OCI-LY7 (cell line): ENCODE measurements around the gene NAV3. TPM values are rescaled to one million over a fixed set of nuclear protein-coding genes. Genes with fewer than 3 reads are reported as not detected.

Experiments
- BruUV-seq: library from RNA; stranded (reverse); fragments of 400-500 nt; replicated peaks from 2 replicates; lab custom pipeline; 2021; lab: Mats Ljungman, UMichigan
- CTCF ChIA-PET: fragments of 300-600 bp; sonication (Branson Sonifier 250); formaldehyde crosslinking; loops from one replicate; lab custom pipeline; 2022; ENCODE audit warnings: antibody characterized with exemption; ENCODE audit not compliant: unreplicated experiment; lab: Charles Lee
- POLR2A ChIA-PET: fragments of 300-600 bp; sonication (Branson Sonifier 250); formaldehyde crosslinking; loops from one replicate; lab custom pipeline; 2022; ENCODE audit warnings: antibody characterized with exemption; lab: Charles Lee
- DNase-seq: peaks from one replicate; pipeline ENCODE4 v3.0.0-alpha.2; 2015; ENCODE audit warnings: low spot score
- H2AFZ ChIP-seq: fragments of 200-600 bp; sonication (generic), shearing (Covaris generic); 2 replicates; pipeline ENCODE4 v1.6.1; 2014; ENCODE audit warnings: mild to moderate bottlenecking, antibody characterized with exemption, low read length, moderate library complexity
- H3K27ac ChIP-seq: fragments of 200-600 bp; sonication (generic); 2 replicates; pipeline ENCODE4 v1.5.1; 2014; ENCODE audit warnings: mixed run types, low read depth, mild to moderate bottlenecking, moderate library complexity, low read length, inconsistent platforms; ENCODE audit not compliant: poor library complexity, severe bottlenecking
- H3K36me3 ChIP-seq: fragments of 200-600 bp; sonication (generic); 2 replicates; pipeline ENCODE4 v1.6.1; 2014; ENCODE audit warnings: mild to moderate bottlenecking, antibody characterized with exemption, low read length, moderate library complexity, mixed read lengths; ENCODE audit not compliant: insufficient read depth
- H3K4me1 ChIP-seq: fragments of 200-600 bp; sonication (generic); 2 replicates; pipeline ENCODE4 v1.5.1; 2014; ENCODE audit warnings: mild to moderate bottlenecking, low read length; ENCODE audit not compliant: insufficient read depth, poor library complexity, severe bottlenecking
- H3K4me2 ChIP-seq: fragments of 200-600 bp; sonication (generic); 2 replicates; pipeline ENCODE4 v1.6.1; 2014; ENCODE audit warnings: mild to moderate bottlenecking, low read length
- H3K4me3 ChIP-seq: fragments of 200-600 bp; sonication (generic); 2 replicates; pipeline ENCODE4 v1.5.1; 2014; ENCODE audit warnings: mild to moderate bottlenecking, low read depth, low read length; ENCODE audit not compliant: poor library complexity, severe bottlenecking
- H3K79me2 ChIP-seq: fragments of 200-600 bp; sonication (generic); 2 replicates; pipeline ENCODE4 v1.6.1; 2016; ENCODE audit warnings: low read depth, mild to moderate bottlenecking, low read length, moderate library complexity, mixed read lengths; ENCODE audit not compliant: insufficient read depth
- H3K9me2 ChIP-seq: fragments of 200-600 bp; sonication (generic); 2 replicates; pipeline ENCODE4 v1.6.1; 2016; ENCODE audit warnings: mild to moderate bottlenecking, low read length, mixed read lengths; ENCODE audit not compliant: insufficient read depth
- H3K9me3 ChIP-seq: fragments of 200-600 bp; sonication (generic); 2 replicates; pipeline ENCODE4 v1.6.1; 2014; ENCODE audit warnings: mild to moderate bottlenecking, mixed run types, low read length, mixed read lengths
- H4K20me1 ChIP-seq: fragments of 200-600 bp; sonication (generic); 2 replicates; pipeline ENCODE4 v1.6.1; 2014; ENCODE audit warnings: mild to moderate bottlenecking, antibody characterized with exemption, low read length, moderate library complexity, mixed read lengths; ENCODE audit not compliant: insufficient read depth
- CTCF ChIP-seq: fragments of 200-600 bp; sonication (generic); conservative IDR thresholded peaks from 2 replicates; pipeline ENCODE4 v1.5.1; 2014; ENCODE audit warnings: mild to moderate bottlenecking, antibody characterized with exemption, low read length, moderate library complexity, mixed read lengths
- EZH2phosphoT487 ChIP-seq: fragments of 200-600 bp; sonication (generic); IDR thresholded peaks from 2 replicates; pipeline ENCODE4 v1.6.1; 2018; ENCODE audit warnings: low read depth, borderline replicate concordance, mild to moderate bottlenecking, mixed run types, antibody characterized with exemption, low read length, moderate library complexity, mixed read lengths
- intact Hi-C: fragments of 100-400 bp; cut with micrococcal nuclease; formaldehyde crosslinking; loops from one replicate; pipeline ENCODE4 v1.10.0; 2022; ENCODE audit not compliant: unreplicated experiment
- total RNA-seq, 2 experiments: library from RNA; depleted of rRNA in 1 of 2; stranded (reverse); fragments of >200 nt in 1 of 2; shearing (Covaris generic) in 1 of 2; gene quantifications; 2 replicates each; pipeline ENCODE4 v1.2.3, GENCODE V29; 2014 to 2022

NAV3 gene
- total RNA-seq, 2 experiments from 2014 or later = 0.68 to 1.6 TPM

- no peaks in the 10 kb centered on the region for H4K20me1 ChIP-seq
- no peak for DNase-seq
- TF ChIP-seq EZH2phosphoT487 (no peak), CTCF (no peak)
- no peak overlapping the region for H2AFZ ChIP-seq
- H3K4me2 ChIP-seq = no peak overlapping the region
- ChIA-PET CTCF (no interaction called here), POLR2A (no interaction called here)
- BruUV-seq = no TSS peak
- H3K9me3 ChIP-seq = no peaks in the 10 kb centered on the region
- H3K9me2 ChIP-seq = no peaks in the 10 kb centered on the region
- H3K36me3 ChIP-seq = no peaks in the 10 kb centered on the region
- H3K4me3 ChIP-seq = no peak overlapping the region
- no peaks in the 10 kb centered on the region for H3K4me1 ChIP-seq
- no peak overlapping the region for H3K27ac ChIP-seq
- intact Hi-C loops = no loop called here
- H3K79me2 ChIP-seq = no peaks in the 10 kb centered on the region
Observed at GRCh38 chr12:78062786-78063185, 232.1 kb downstream of the NAV3 start.

GRCh38 chr12:78081590-78082314 lies 251.1 kb downstream of the NAV3 start:
- no TSS peak for BruUV-seq
- intact Hi-C loops = no loop called here
- POLR2A ChIA-PET = no interaction called here

More at GRCh38 chr12:78081590-78082314, 251.1 kb downstream of the NAV3 start:
- CTCF ChIA-PET = no interaction called here
- Histone ChIP-seq H3K4me2 (no peak overlapping the region), H3K27ac (no peak overlapping the region), H3K9me3 (no peaks in the 10 kb centered on the region), H3K4me3 (no peak overlapping the region), H3K36me3 (no peaks in the 10 kb centered on the region), H3K79me2 (no peaks in the 10 kb centered on the region), H4K20me1 (no peaks in the 10 kb centered on the region), H2AFZ (no peak overlapping the region), H3K9me2 (no peaks in the 10 kb centered on the region), H3K4me1 (no peaks in the 10 kb centered on the region)
- no peak for DNase-seq
- no peak for TF ChIP-seq CTCF
- TF ChIP-seq EZH2phosphoT487 = no peak
